MM.1S (cell line): ENCODE measurements around the gene PRAMEF12.

Source experiments
- EZH2 ChIP-seq: fragments of 300-600 bp; sonication (generic); optimal IDR thresholded peaks from 2 replicates; pipeline ENCODE3; 2017; ENCODE audit warnings: low read depth, mild to moderate bottlenecking, antibody characterized with exemption, low read length, mixed read lengths
- EZH2phosphoT487 ChIP-seq: fragments of 300-600 bp; sonication (generic); IDR thresholded peaks from 2 replicates; pipeline ENCODE4 v1.6.1; 2018; ENCODE audit warnings: antibody characterized with exemption, low read length
- TF ChIP-seq, protein P1 (sequence below): fragments of 300-600 bp; sonication (generic); IDR thresholded peaks from 2 replicates; pipeline ENCODE4 v1.5.1; 2016; ENCODE audit warnings: antibody characterized with exemption, low read length, mixed read lengths

- TF ChIP-seq, protein P1, sequence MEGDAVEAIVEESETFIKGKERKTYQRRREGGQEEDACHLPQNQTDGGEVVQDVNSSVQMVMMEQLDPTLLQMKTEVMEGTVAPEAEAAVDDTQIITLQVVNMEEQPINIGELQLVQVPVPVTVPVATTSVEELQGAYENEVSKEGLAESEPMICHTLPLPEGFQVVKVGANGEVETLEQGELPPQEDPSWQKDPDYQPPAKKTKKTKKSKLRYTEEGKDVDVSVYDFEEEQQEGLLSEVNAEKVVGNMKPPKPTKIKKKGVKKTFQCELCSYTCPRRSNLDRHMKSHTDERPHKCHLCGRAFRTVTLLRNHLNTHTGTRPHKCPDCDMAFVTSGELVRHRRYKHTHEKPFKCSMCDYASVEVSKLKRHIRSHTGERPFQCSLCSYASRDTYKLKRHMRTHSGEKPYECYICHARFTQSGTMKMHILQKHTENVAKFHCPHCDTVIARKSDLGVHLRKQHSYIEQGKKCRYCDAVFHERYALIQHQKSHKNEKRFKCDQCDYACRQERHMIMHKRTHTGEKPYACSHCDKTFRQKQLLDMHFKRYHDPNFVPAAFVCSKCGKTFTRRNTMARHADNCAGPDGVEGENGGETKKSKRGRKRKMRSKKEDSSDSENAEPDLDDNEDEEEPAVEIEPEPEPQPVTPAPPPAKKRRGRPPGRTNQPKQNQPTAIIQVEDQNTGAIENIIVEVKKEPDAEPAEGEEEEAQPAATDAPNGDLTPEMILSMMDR: no peak
- no peak for TF ChIP-seq EZH2phosphoT487
- no peak for TF ChIP-seq EZH2
These were observed 3.5 kb upstream of the PRAMEF12 start for GRCh38 chr1:12769976-12770505.
